ENCODE results near the gene TSC22D1.

DNA sequence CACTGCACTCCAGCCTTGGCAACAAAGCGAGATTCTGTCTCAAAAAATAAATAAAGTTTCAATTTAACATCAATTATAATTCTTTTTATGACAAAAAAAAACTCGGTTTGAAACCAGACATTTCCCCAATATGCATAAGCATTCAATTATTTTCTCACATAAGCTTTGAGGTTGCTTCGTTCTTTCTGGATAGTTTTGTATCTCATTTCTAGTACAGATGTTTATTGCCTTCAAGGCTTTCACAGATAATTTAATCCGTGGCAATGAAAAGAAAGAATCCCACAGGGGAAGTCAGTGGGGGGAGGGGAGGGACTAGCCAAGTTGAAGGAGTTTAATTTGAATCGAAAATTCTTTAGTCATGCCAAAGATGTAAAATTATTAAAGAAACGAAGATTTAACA lies 29.6 kb upstream of the TSC22D1 start:
- TF ChIP-seq SIN3A (IDR thresholded peaks at IDR 0.05; ENCODE audit: borderline replicate concordance, insufficient read depth, low read length) (no peak), POLR2AphosphoS5 (IDR thresholded peaks at IDR 0.05; ENCODE audit: low read depth, low read length) (no peak), TAF1 (IDR thresholded peaks at IDR 0.05; ENCODE audit: borderline replicate concordance, insufficient read depth, low read length) (no peak), FOXP2 (optimal IDR thresholded peaks at IDR 0.05; ENCODE audit: borderline replicate concordance, extremely low read depth, extremely low read length, insufficient read depth) (no peak)
- TF ChIP-seq, protein P1, sequence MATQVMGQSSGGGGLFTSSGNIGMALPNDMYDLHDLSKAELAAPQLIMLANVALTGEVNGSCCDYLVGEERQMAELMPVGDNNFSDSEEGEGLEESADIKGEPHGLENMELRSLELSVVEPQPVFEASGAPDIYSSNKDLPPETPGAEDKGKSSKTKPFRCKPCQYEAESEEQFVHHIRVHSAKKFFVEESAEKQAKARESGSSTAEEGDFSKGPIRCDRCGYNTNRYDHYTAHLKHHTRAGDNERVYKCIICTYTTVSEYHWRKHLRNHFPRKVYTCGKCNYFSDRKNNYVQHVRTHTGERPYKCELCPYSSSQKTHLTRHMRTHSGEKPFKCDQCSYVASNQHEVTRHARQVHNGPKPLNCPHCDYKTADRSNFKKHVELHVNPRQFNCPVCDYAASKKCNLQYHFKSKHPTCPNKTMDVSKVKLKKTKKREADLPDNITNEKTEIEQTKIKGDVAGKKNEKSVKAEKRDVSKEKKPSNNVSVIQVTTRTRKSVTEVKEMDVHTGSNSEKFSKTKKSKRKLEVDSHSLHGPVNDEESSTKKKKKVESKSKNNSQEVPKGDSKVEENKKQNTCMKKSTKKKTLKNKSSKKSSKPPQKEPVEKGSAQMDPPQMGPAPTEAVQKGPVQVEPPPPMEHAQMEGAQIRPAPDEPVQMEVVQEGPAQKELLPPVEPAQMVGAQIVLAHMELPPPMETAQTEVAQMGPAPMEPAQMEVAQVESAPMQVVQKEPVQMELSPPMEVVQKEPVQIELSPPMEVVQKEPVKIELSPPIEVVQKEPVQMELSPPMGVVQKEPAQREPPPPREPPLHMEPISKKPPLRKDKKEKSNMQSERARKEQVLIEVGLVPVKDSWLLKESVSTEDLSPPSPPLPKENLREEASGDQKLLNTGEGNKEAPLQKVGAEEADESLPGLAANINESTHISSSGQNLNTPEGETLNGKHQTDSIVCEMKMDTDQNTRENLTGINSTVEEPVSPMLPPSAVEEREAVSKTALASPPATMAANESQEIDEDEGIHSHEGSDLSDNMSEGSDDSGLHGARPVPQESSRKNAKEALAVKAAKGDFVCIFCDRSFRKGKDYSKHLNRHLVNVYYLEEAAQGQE (IDR thresholded peaks at IDR 0.05; ENCODE audit: insufficient read depth in 1 of 2, low read depth in 2 of 2, low read length in 2 of 2): no peak

Data from PFSK-1 (cell line).